Parathyroid adenoma (tissue), 2 donors: Measurements from ENCODE around the gene GPN2.

Experiments
- H2AFZ ChIP-seq: fragments of 300-600 bp; sonication (generic); one replicate; pipeline ENCODE4 v1.7.0; 2017; ENCODE audit warnings: antibody characterized with exemption, mild to moderate bottlenecking
- H3K27ac ChIP-seq: fragments of 300-600 bp; sonication (generic); one replicate; pipeline ENCODE4 v1.7.0; 2017
- H3K27me3 ChIP-seq: fragments of 300-600 bp; sonication (generic); one replicate; pipeline ENCODE4 v1.7.0; 2017; ENCODE audit warnings: low read length; ENCODE audit not compliant: control insufficient read depth, insufficient read depth
- H3K36me3 ChIP-seq: fragments of 300-600 bp; sonication (generic); one replicate; pipeline ENCODE4 v1.7.0; 2017; ENCODE audit warnings: low read length; ENCODE audit not compliant: control insufficient read depth, insufficient read depth
- H3K4me1 ChIP-seq: fragments of 300-600 bp; sonication (generic); one replicate; pipeline ENCODE4 v1.7.0; 2017; ENCODE audit warnings: control low read depth
- H3K4me2 ChIP-seq: fragments of 300-600 bp; sonication (generic); one replicate; pipeline ENCODE4 v1.7.0; 2017; ENCODE audit warnings: low read length
- H3K4me3 ChIP-seq: fragments of 300-600 bp; sonication (generic); one replicate; pipeline ENCODE4 v1.7.0; 2017; ENCODE audit warnings: low read depth, low read length
- H3K79me2 ChIP-seq: fragments of 300-600 bp; sonication (generic); one replicate; pipeline ENCODE4 v1.7.0; 2017; ENCODE audit warnings: control low read depth
- H3K9ac ChIP-seq: fragments of 300-600 bp; sonication (generic); one replicate; pipeline ENCODE4 v1.7.0; 2017; ENCODE audit warnings: mild to moderate bottlenecking
- H3K9me3 ChIP-seq: fragments of 300-600 bp; sonication (generic); one replicate; pipeline ENCODE4 v1.7.0; 2017; ENCODE audit warnings: low read length; ENCODE audit not compliant: control insufficient read depth
- CTCF ChIP-seq: fragments of 300-600 bp; sonication (generic); IDR thresholded peaks from one replicate; pipeline ENCODE4 v1.7.0; 2017; ENCODE audit warnings: antibody characterized with exemption, mild to moderate bottlenecking
- donor health status: primary hyperparathyroidism.

GPN2 gene

GRCh38 chr1:26856181-26856580 lies 33.9 kb downstream of the GPN2 start:
- H3K36me3 ChIP-seq: no peaks in the 10 kb centered on the region
- no peak overlapping the region for H2AFZ ChIP-seq
- H3K4me1 ChIP-seq: no peaks in the 10 kb centered on the region
- H3K79me2 ChIP-seq: no peaks in the 10 kb centered on the region
- H3K9me3 ChIP-seq: no peaks in the 10 kb centered on the region
- no peak overlapping the region for H3K9ac ChIP-seq
- no peak overlapping the region for H3K27ac ChIP-seq
- H3K4me2 ChIP-seq: no peak overlapping the region
- H3K4me3 ChIP-seq: no peak overlapping the region
- no peaks in the 10 kb centered on the region for H3K27me3 ChIP-seq
- TF ChIP-seq CTCF: no peak

- no peaks in the 10 kb centered on the region for H3K36me3 ChIP-seq
- H3K27me3 ChIP-seq: no peaks in the 10 kb centered on the region
- no peak overlapping the region for H3K9ac ChIP-seq
- no peak overlapping the region for H3K27ac ChIP-seq
- H3K79me2 ChIP-seq: no peaks in the 10 kb centered on the region
- H2AFZ ChIP-seq: no peak overlapping the region
- H3K4me2 ChIP-seq: no peak overlapping the region
- no peak for TF ChIP-seq CTCF
- no peak overlapping the region for H3K4me3 ChIP-seq
- no peaks in the 10 kb centered on the region for H3K9me3 ChIP-seq
- H3K4me1 ChIP-seq: no peaks in the 10 kb centered on the region
Observed at GRCh38 chr1:26855636-26856035, 34.4 kb downstream of the GPN2 start.

GRCh38 chr1:26854906-26855305 lies 35.2 kb downstream of the GPN2 start:
- H3K27me3 ChIP-seq: no peaks in the 10 kb centered on the region
- no peak for TF ChIP-seq CTCF
- H3K27ac ChIP-seq: no peak overlapping the region
- H3K79me2 ChIP-seq: no peaks in the 10 kb centered on the region
- no peak overlapping the region for H3K4me3 ChIP-seq
- H3K9ac ChIP-seq: no peak overlapping the region
- H2AFZ ChIP-seq: no peak overlapping the region
- no peaks in the 10 kb centered on the region for H3K4me1 ChIP-seq
- no peaks in the 10 kb centered on the region for H3K9me3 ChIP-seq
- no peak overlapping the region for H3K4me2 ChIP-seq
- no peaks in the 10 kb centered on the region for H3K36me3 ChIP-seq

GRCh38 chr1:26853600-26853999 lies 36.5 kb downstream of the GPN2 start:
- no peaks in the 10 kb centered on the region for H3K27me3 ChIP-seq
- H3K4me2 ChIP-seq: no peak overlapping the region
- no peak overlapping the region for H3K27ac ChIP-seq
- H3K9me3 ChIP-seq: no peaks in the 10 kb centered on the region
- H3K79me2 ChIP-seq: no peaks in the 10 kb centered on the region
- no peak overlapping the region for H3K4me3 ChIP-seq
- no peaks in the 10 kb centered on the region for H3K36me3 ChIP-seq
- no peak overlapping the region for H2AFZ ChIP-seq
- H3K4me1 ChIP-seq: no peaks in the 10 kb centered on the region
- H3K9ac ChIP-seq: no peak overlapping the region
- TF ChIP-seq CTCF: no peak

GRCh38 chr1:26853156-26853555 lies 36.9 kb downstream of the GPN2 start:
- H2AFZ ChIP-seq: no peak overlapping the region
- no peak overlapping the region for H3K27ac ChIP-seq
- no peak overlapping the region for H3K9ac ChIP-seq
- no peaks in the 10 kb centered on the region for H3K79me2 ChIP-seq
- no peak overlapping the region for H3K4me3 ChIP-seq
- H3K27me3 ChIP-seq: no peaks in the 10 kb centered on the region
- no peaks in the 10 kb centered on the region for H3K4me1 ChIP-seq
- TF ChIP-seq CTCF: peak; percentile 60
- no peaks in the 10 kb centered on the region for H3K36me3 ChIP-seq
- no peak overlapping the region for H3K4me2 ChIP-seq
- no peaks in the 10 kb centered on the region for H3K9me3 ChIP-seq
